Thymus (tissue), 11 donors: Measurements from ENCODE around the gene SOBP. TPM values are rescaled to one million over a fixed set of nuclear protein-coding genes. Genes with fewer than 3 reads are reported as not detected.

Source experiments
- DNase-seq, 9 donors: peaks; one replicate each; pipeline ENCODE4 v3.0.0-alpha.2; 2013; ENCODE audit warnings: low spot score in 9 of 9, low read depth in 6 of 9, missing footprints in 1 of 9
- H3K27ac ChIP-seq, 2 donors: one replicate each; pipeline ENCODE4 v1.5.1; 2013; ENCODE audit warnings: control low read depth in 1 of 2, low read depth in 1 of 2, low read length in 1 of 2, mild to moderate bottlenecking in 1 of 2, moderate library complexity in 1 of 2
- H3K27me3 ChIP-seq, 2 donors: one replicate each; pipeline ENCODE4 v1.5.1; 2013; ENCODE audit warnings: low read length in 1 of 2; ENCODE audit not compliant: control insufficient read depth in 2 of 2, insufficient read depth in 1 of 2
- H3K36me3 ChIP-seq, 2 donors: one replicate each; pipeline ENCODE4 v1.5.1; 2013; ENCODE audit warnings: low read length in 1 of 2, mild to moderate bottlenecking in 1 of 2, moderate library complexity in 1 of 2; ENCODE audit not compliant: control insufficient read depth in 2 of 2, insufficient read depth in 2 of 2
- H3K4me1 ChIP-seq, 2 donors: one replicate each; pipeline ENCODE4 v1.5.1; 2013; ENCODE audit warnings: low read length in 2 of 2; ENCODE audit not compliant: control insufficient read depth in 2 of 2, insufficient read depth in 2 of 2
- H3K4me3 ChIP-seq, 2 donors: one replicate each; pipeline ENCODE4 v1.5.1; 2013; ENCODE audit warnings: low read length in 2 of 2, control low read depth in 1 of 2, mild to moderate bottlenecking in 1 of 2
- H3K9me3 ChIP-seq, 2 donors: one replicate each; pipeline ENCODE4 v1.5.1; 2013; ENCODE audit warnings: low read length in 1 of 2, mild to moderate bottlenecking in 1 of 2; ENCODE audit not compliant: control insufficient read depth in 2 of 2, insufficient read depth in 1 of 2
- WGBS: extraction: QIAGEN DNeasy Blood & Tissue Kit; methylation state at CpG from one replicate; pipeline ENCODE4 v1.1.7; 2013; 5-methylcytosine and 5-hydroxymethylcytosine counted together
- polyA plus RNA-seq: library from polyadenylated mRNA; stranded (reverse); fragments of 200-250 nt; gene quantifications from one replicate; pipeline ENCODE4 v1.2.3, GENCODE V29; 2013
- total RNA-seq: library from RNA; stranded (reverse); fragments of 120-200 nt; gene quantifications from one replicate; pipeline ENCODE4 v1.2.4, GENCODE V29; 2013
- donor health status: healthy.

SOBP gene
- total and polyA plus RNA-seq, 2 donors: 4.1 to 4.2 TPM

GRCh38 chr6:107582086-107582485 is 92.2 kb downstream of the SOBP start:
- Histone ChIP-seq H3K4me1 (no peaks in the 10 kb centered on the region), H3K36me3 (no peaks in the 10 kb centered on the region), H3K4me3 (no peak overlapping the region), H3K27me3 (no peaks in the 10 kb centered on the region), H3K9me3 (no peaks in the 10 kb centered on the region), H3K27ac (no peak overlapping the region)
- DNase-seq: no peak

DNA sequence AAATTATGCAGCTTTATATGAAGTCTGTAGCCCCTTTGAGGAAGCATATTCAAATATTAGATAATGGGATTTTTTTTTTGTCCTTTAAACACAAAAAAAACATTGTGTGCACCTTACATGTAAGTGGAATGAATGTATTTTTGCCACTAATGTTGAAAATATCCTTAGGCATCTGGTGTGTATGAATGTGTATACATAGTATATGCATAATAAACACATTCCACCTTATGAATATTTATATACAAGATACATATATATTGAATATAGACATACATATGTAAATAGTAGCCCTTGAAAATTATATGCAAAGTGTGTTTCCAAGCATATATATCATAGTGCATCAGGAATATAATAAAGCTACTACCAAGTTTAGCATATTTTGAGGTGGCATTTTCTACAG is 94.8 kb downstream of the SOBP start:
- H3K36me3 ChIP-seq: no peaks in the 10 kb centered on the region
- H3K4me3 ChIP-seq: no peak overlapping the region
- no peaks in the 10 kb centered on the region for H3K4me1 ChIP-seq
- no peaks in the 10 kb centered on the region for H3K27me3 ChIP-seq
- DNase-seq: no peak
- H3K9me3 ChIP-seq: no peaks in the 10 kb centered on the region
- no peak overlapping the region for H3K27ac ChIP-seq

- WGBS: 96% methylated on average over 5 of the region's 5 CpGs
- no peaks in the 10 kb centered on the region for H3K27me3 ChIP-seq
- H3K4me1 ChIP-seq: no peaks in the 10 kb centered on the region
Observed at GRCh38 chr6:107585815-107586435, 96.0 kb downstream of the SOBP start.

GRCh38 chr6:107587451-107587850 is 97.5 kb downstream of the SOBP start:
- no peaks in the 10 kb centered on the region for H3K4me1 ChIP-seq
- no peak overlapping the region for H3K4me3 ChIP-seq
- no peaks in the 10 kb centered on the region for H3K36me3 ChIP-seq
- no peaks in the 10 kb centered on the region for H3K9me3 ChIP-seq
- 92% methylated on average over 5 of the region's 5 CpGs for WGBS
- no peak for DNase-seq
- H3K27ac ChIP-seq: no peak overlapping the region
- H3K27me3 ChIP-seq: no peaks in the 10 kb centered on the region

More at GRCh38 chr6:107585815-107586435, 96.0 kb downstream of the SOBP start:
- Histone ChIP-seq H3K4me3 (no peak overlapping the region), H3K36me3 (no peaks in the 10 kb centered on the region), H3K27ac (no peak overlapping the region), H3K9me3 (no peaks in the 10 kb centered on the region)
- no peak for DNase-seq

- H3K9me3 ChIP-seq: no peaks in the 10 kb centered on the region
- H3K4me3 ChIP-seq: no peak overlapping the region
- H3K27me3 ChIP-seq: no peaks in the 10 kb centered on the region
- H3K4me1 ChIP-seq: no peaks in the 10 kb centered on the region
- DNase-seq: no peak
- no peak overlapping the region for H3K27ac ChIP-seq
- 95% methylated on average over 5 of the region's 5 CpGs for WGBS
- no peaks in the 10 kb centered on the region for H3K36me3 ChIP-seq
Observed at GRCh38 chr6:107589199-107589598, 99.3 kb downstream of the SOBP start.

GRCh38 chr6:107589934-107590333 is 100.0 kb downstream of the SOBP start:
- Histone ChIP-seq H3K9me3 (no peaks in the 10 kb centered on the region), H3K27me3 (no peaks in the 10 kb centered on the region), H3K36me3 (no peaks in the 10 kb centered on the region), H3K27ac (no peak overlapping the region), H3K4me1 (no peaks in the 10 kb centered on the region), H3K4me3 (no peak overlapping the region)
- no peak for DNase-seq
- 88% methylated on average over 2 of the region's 2 CpGs for WGBS

DNA sequence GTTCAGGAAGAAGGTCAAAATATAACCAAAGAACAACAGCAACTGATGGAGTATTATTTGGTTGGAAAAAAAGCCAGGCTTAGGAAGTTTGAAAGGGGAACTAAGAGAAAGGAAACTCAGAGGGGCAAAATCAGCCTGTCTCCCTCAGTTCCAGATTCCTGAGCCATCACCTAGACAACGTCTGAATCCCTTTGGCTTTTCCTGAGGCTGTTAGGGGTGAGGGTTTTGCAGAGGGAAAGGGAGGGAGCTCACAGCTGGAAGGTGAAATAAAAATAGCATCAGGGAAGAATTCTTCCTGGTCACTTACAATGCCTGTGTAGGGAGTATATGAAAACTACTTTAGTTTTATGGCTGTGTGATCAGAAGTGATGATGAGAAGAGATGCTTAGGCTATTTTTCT is 100.5 kb downstream of the SOBP start:
- H3K27me3 ChIP-seq: no peaks in the 10 kb centered on the region
- no peak overlapping the region for H3K27ac ChIP-seq
- 60% methylated on average over 1 of the region's 1 CpG for WGBS
- no peaks in the 10 kb centered on the region for H3K36me3 ChIP-seq
- no peaks in the 10 kb centered on the region for H3K9me3 ChIP-seq
- H3K4me1 ChIP-seq: no peaks in the 10 kb centered on the region
- no peak overlapping the region for H3K4me3 ChIP-seq
- no peak for DNase-seq

DNA sequence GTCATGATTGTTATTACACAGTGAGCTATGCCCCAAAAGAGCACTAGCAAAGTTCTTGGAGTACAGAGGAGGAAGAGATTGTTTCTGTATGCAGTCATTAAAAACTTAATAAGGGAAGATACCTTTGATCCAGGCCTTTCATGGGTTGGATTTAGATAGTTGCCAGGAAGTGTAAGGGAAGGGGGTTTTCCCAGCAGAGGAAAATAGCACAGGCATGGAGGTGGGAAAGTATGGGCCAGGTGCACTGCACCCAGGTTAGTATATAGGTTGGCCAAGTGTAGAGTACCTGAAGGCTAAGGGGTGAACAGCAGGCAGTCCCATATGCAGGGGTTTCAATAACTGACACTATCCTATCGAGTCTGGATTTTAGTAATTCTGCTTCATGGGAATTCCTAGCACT is 101.4 kb downstream of the SOBP start:
- DNase-seq: no peak
- 100% methylated on average over 1 of the region's 1 CpG for WGBS
- no peaks in the 10 kb centered on the region for H3K27me3 ChIP-seq

GRCh38 chr6:107592806-107593205 is 102.9 kb downstream of the SOBP start:
- DNase-seq: no peak
- WGBS: 91% methylated on average over 2 of the region's 2 CpGs
- Histone ChIP-seq H3K27ac (no peak overlapping the region), H3K4me1 (no peaks in the 10 kb centered on the region), H3K27me3 (no peaks in the 10 kb centered on the region), H3K4me3 (no peak overlapping the region), H3K36me3 (no peaks in the 10 kb centered on the region), H3K9me3 (no peaks in the 10 kb centered on the region)

More for the DNA sequence above, 101.4 kb downstream of the SOBP start:
- Histone ChIP-seq H3K4me1 (no peaks in the 10 kb centered on the region), H3K27ac (no peak overlapping the region), H3K9me3 (no peaks in the 10 kb centered on the region), H3K4me3 (no peak overlapping the region), H3K36me3 (no peaks in the 10 kb centered on the region)

GRCh38 chr6:107594736-107595135 is 104.8 kb downstream of the SOBP start:
- no peaks in the 10 kb centered on the region for H3K9me3 ChIP-seq
- 98% methylated on average over 2 of the region's 2 CpGs for WGBS

More at GRCh38 chr6:107594736-107595135, 104.8 kb downstream of the SOBP start:
- Histone ChIP-seq H3K4me1 (no peaks in the 10 kb centered on the region), H3K27me3 (no peaks in the 10 kb centered on the region), H3K27ac (no peak overlapping the region), H3K4me3 (no peak overlapping the region), H3K36me3 (no peaks in the 10 kb centered on the region)
- no peak for DNase-seq
